HepG2 (cell line): ENCODE data around the gene YLPM1. TPM values are rescaled to one million over a fixed set of nuclear protein-coding genes. Genes with fewer than 3 reads are reported as not detected.

Source experiments
- ARHGAP35 ChIP-seq: sonication (generic); formaldehyde crosslinking; IDR thresholded peaks from 2 replicates; pipeline ENCODE4 v1.9.0; 2022; ENCODE audit warnings: mild to moderate bottlenecking, inconsistent platforms, moderate library complexity, missing genetic modification reagents, borderline replicate concordance
- BORCS8-MEF2B ChIP-seq: sonication (generic); formaldehyde crosslinking; IDR thresholded peaks from 2 replicates; pipeline ENCODE4 v1.8.0; 2022; ENCODE audit warnings: mild to moderate bottlenecking, missing genetic modification reagents
- GTF3A ChIP-seq: sonication (generic); formaldehyde crosslinking; conservative IDR thresholded peaks from 2 replicates; pipeline ENCODE4 v1.4.0; 2020; ENCODE audit warnings: mild to moderate bottlenecking, missing genetic modification reagents
- JARID2 ChIP-seq: sonication (generic); formaldehyde crosslinking; IDR thresholded peaks from 2 replicates; pipeline ENCODE4 v1.8.1; 2023; ENCODE audit warnings: missing genetic modification reagents, inconsistent platforms; ENCODE audit not compliant: insufficient replicate concordance
- LCORL ChIP-seq, 2 experiments: fragments of 450-650 bp in 1 of 2; sonication (generic) in 1 of 2; formaldehyde crosslinking in 1 of 2; IDR thresholded peaks; 2 replicates each; pipeline versions ENCODE4 v1.5.0 to v1.6.1; 2017 to 2020; ENCODE audit warnings: antibody characterized with exemption in 1 of 2, missing genetic modification reagents in 1 of 2
- MIXL1 ChIP-seq: IDR thresholded peaks from 2 replicates; pipeline ENCODE4 v1.6.1; 2016
- MTF2 ChIP-seq: sonication (generic); formaldehyde crosslinking; IDR thresholded peaks from 2 replicates; pipeline ENCODE4 v1.5.0; 2020; ENCODE audit warnings: missing genetic modification reagents, borderline replicate concordance
- NONO ChIP-seq, 2 experiments: fragments of 450-650 bp in 1 of 2; sonication (generic) in 1 of 2; formaldehyde crosslinking in 1 of 2; IDR thresholded peaks in 1 of 2; conservative IDR thresholded peaks in 1 of 2; 2 replicates each; pipeline versions ENCODE4 v1.6.1 to v1.8.0; 2017 to 2022; ENCODE audit warnings: mild to moderate bottlenecking in 1 of 2, missing genetic modification reagents in 1 of 2, moderate library complexity in 1 of 2
- REL ChIP-seq: sonication (generic); formaldehyde crosslinking; conservative IDR thresholded peaks from 2 replicates; pipeline ENCODE4 v1.8.0; 2022; ENCODE audit warnings: mild to moderate bottlenecking, missing genetic modification reagents, moderate library complexity
- RELA ChIP-seq: sonication (generic); formaldehyde crosslinking; IDR thresholded peaks from 2 replicates; pipeline ENCODE4 v1.4.0; 2020; ENCODE audit warnings: missing genetic modification reagents
- SP1 ChIP-seq, 2 experiments: fragments of 450-650 bp in 1 of 2; sonication (generic) in 1 of 2; formaldehyde crosslinking in 1 of 2; IDR thresholded peaks; 2 replicates each; pipeline versions ENCODE4 v1.4.0 to v1.6.1; 2016 to 2020; ENCODE audit warnings: missing genetic modification reagents in 1 of 2
- SP4 ChIP-seq: sonication (generic); formaldehyde crosslinking; IDR thresholded peaks from 2 replicates; pipeline ENCODE4 v1.8.1; 2023; ENCODE audit warnings: mild to moderate bottlenecking, missing genetic modification reagents
- WIZ ChIP-seq: sonication (generic); formaldehyde crosslinking; IDR thresholded peaks from 2 replicates; pipeline ENCODE4 v1.5.1; 2020; ENCODE audit warnings: mild to moderate bottlenecking, missing genetic modification reagents
- ZMAT3 ChIP-seq: sonication (generic); formaldehyde crosslinking; conservative IDR thresholded peaks from 2 replicates; pipeline ENCODE4 v1.7.0; 2021; ENCODE audit warnings: missing genetic modification reagents
- ZNF225 ChIP-seq: sonication (generic); formaldehyde crosslinking; IDR thresholded peaks from 2 replicates; pipeline ENCODE4 v1.4.0; 2020; ENCODE audit warnings: mild to moderate bottlenecking, missing genetic modification reagents
- ZNF333 ChIP-seq: sonication (generic); formaldehyde crosslinking; IDR thresholded peaks from 2 replicates; pipeline ENCODE4 v1.4.0; 2020; ENCODE audit warnings: mild to moderate bottlenecking, missing genetic modification reagents, borderline replicate concordance
- ZNF547 ChIP-seq: sonication (generic); formaldehyde crosslinking; IDR thresholded peaks from 2 replicates; pipeline ENCODE4 v1.5.1; 2020; ENCODE audit warnings: mild to moderate bottlenecking, missing genetic modification reagents
- ZNF746 ChIP-seq: sonication (generic); formaldehyde crosslinking; IDR thresholded peaks from 2 replicates; pipeline ENCODE4 v1.8.0; 2022; ENCODE audit warnings: mild to moderate bottlenecking, missing genetic modification reagents
- ZNF816 ChIP-seq: sonication (generic); formaldehyde crosslinking; IDR thresholded peaks from 2 replicates; pipeline ENCODE4 v1.8.0; 2022; ENCODE audit warnings: missing genetic modification reagents, mild to moderate bottlenecking, borderline replicate concordance
- ZSCAN20 ChIP-seq: sonication (generic); formaldehyde crosslinking; IDR thresholded peaks from 2 replicates; pipeline ENCODE4 v1.4.0; 2020; ENCODE audit warnings: missing genetic modification reagents, mild to moderate bottlenecking, borderline replicate concordance
- polyA plus RNA-seq, 8 experiments: library from polyadenylated mRNA; depleted of rRNA in 3 of 8; stranded (reverse) in 7 of 8; unstranded in 1 of 8; fragments of >200 nt; fragmentation: Illumina TruSeq in 4 of 8; extraction: Trizol in 4 of 8; gene quantifications; 2 replicates each; pipeline versions ENCODE4 v1.2.1 to v1.2.3, GENCODE V29; 2011 to 2016; ENCODE audit warnings: low read depth in 4 of 8, missing spikeins in 1 of 8, mixed read lengths in 1 of 8; ENCODE audit not compliant: insufficient read depth in 1 of 8
- total RNA-seq, 5 experiments: library from RNA; depleted of rRNA; stranded (reverse); fragments of >200 nt; fragmentation: Illumina TruSeq; extraction: Trizol; gene quantifications; 2 replicates each; pipeline ENCODE4 v1.2.3, GENCODE V29; 2016; ENCODE audit warnings: low read depth in 1 of 5
- TF ChIP-seq, protein P1 (sequence below), 2 experiments: sonication (generic) in 1 of 2; formaldehyde crosslinking in 1 of 2; IDR thresholded peaks; 2 replicates each; pipeline versions ENCODE4 v1.5.1 to v1.6.1; 2011 to 2020; ENCODE audit warnings: borderline replicate concordance in 1 of 2, low read depth in 1 of 2, low read length in 1 of 2, mild to moderate bottlenecking in 1 of 2, missing genetic modification reagents in 1 of 2, moderate library complexity in 1 of 2
- TF ChIP-seq, protein P2 (sequence below): sonication (generic); formaldehyde crosslinking; IDR thresholded peaks from 2 replicates; pipeline ENCODE4 v1.5.1; 2020; ENCODE audit warnings: missing genetic modification reagents, mild to moderate bottlenecking, borderline replicate concordance
- TF ChIP-seq, protein P3 (sequence below): sonication (generic); formaldehyde crosslinking; IDR thresholded peaks from 2 replicates; pipeline ENCODE4 v1.8.0; 2022; ENCODE audit warnings: missing genetic modification reagents, mild to moderate bottlenecking, borderline replicate concordance
- TF ChIP-seq, protein P4 (sequence below): sonication (generic); formaldehyde crosslinking; IDR thresholded peaks from 2 replicates; pipeline ENCODE4 v1.8.1; 2023; ENCODE audit warnings: mild to moderate bottlenecking, missing genetic modification reagents, borderline replicate concordance

YLPM1 gene
- total and polyA plus RNA-seq, 2 of the 13 experiments (the other 11 are each of a cell fraction or from before 2014, with no cell fraction given) = 6.7 to 21.9 TPM

DNA sequence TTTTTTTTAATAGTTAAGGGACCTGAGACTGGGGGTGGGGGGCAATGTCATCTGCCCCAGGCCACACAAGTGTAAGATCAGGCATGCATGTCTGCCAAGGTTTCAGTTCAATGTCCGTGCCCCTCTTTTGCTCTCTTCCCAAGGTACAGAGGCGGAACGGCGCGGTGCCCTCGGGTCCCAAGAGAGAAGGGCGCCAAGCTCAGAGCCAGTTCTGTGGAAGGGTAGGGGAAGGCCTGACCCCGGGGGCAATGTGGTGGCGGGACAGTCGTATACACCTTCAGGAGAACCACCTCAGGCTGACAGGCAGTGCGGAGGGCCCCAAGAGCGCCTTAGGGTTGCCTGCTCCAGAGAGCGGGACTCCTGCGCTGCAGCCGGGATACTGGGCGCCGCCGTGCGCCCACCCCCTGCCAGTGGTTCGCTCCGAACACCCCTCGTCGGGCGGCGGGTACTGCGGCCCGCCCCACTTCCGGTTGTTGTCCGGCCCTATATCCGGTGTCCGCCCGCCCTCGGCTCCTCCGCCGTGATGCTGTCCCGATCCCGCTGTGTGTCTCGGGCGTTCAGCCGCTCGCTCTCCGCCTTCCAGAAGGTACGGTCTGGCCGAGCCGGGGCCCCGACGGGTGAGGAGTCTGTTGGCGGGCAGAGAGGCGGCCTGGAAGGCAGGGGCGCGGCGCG lies 118.5 kb downstream of the YLPM1 start, which contains the start of gene DLST (continued):
- TF ChIP-seq, protein P1, sequence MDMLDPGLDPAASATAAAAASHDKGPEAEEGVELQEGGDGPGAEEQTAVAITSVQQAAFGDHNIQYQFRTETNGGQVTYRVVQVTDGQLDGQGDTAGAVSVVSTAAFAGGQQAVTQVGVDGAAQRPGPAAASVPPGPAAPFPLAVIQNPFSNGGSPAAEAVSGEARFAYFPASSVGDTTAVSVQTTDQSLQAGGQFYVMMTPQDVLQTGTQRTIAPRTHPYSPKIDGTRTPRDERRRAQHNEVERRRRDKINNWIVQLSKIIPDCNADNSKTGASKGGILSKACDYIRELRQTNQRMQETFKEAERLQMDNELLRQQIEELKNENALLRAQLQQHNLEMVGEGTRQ (IDR thresholded peaks at IDR 0.05; ENCODE audit: low read depth, low read length) = no peak
- TF ChIP-seq, protein P1 (CRISPR knock-in tag; IDR thresholded peaks at IDR 0.05; ENCODE audit: borderline replicate concordance) = no peak
- 0 out of 2 replicates have a peak, but pooled peaks have one; percentile 64 for TF ChIP-seq REL (CRISPR knock-in tag)
- TF ChIP-seq, protein P2, sequence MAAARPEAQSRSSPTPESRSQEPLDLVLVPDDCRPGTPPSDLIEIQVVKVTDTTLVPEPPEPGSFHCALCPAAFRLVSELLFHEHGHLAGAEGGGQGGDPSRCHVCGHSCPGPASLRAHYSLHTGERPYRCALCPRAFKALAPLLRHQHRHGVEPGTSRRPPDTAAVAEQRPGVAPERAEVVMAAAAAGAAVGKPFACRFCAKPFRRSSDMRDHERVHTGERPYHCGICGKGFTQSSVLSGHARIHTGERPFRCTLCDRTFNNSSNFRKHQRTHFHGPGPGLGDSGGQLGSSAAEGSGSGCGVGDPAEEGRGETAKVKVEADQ (CRISPR knock-in tag) = peak; percentile 32; the same call in 1 of the 2 replicates
- TF ChIP-seq SP4 (CRISPR knock-in tag) = peak; percentile 76; the same call in 1 of the 2 replicates
- TF ChIP-seq WIZ (CRISPR knock-in tag) = no peak
- TF ChIP-seq, protein P3, sequence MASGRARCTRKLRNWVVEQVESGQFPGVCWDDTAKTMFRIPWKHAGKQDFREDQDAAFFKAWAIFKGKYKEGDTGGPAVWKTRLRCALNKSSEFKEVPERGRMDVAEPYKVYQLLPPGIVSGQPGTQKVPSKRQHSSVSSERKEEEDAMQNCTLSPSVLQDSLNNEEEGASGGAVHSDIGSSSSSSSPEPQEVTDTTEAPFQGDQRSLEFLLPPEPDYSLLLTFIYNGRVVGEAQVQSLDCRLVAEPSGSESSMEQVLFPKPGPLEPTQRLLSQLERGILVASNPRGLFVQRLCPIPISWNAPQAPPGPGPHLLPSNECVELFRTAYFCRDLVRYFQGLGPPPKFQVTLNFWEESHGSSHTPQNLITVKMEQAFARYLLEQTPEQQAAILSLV (CRISPR knock-in tag) = peak; percentile 84; the same call in 1 of the 2 replicates
- peak; percentile 73; the same call in 1 of the 2 replicates for TF ChIP-seq MTF2 (CRISPR knock-in tag)
- TF ChIP-seq JARID2 = peak; percentile 43
- peak; percentile 50; the same call in 1 of the 2 replicates for TF ChIP-seq ZNF547 (CRISPR knock-in tag)
- no peak for TF ChIP-seq LCORL (IDR thresholded peaks at IDR 0.05)
- peak; percentile 69; the same call in 1 of the 2 replicates for TF ChIP-seq LCORL (CRISPR knock-in tag; IDR thresholded peaks at IDR 0.05)
- peak; percentile 78; the same call in 1 of the 2 replicates for TF ChIP-seq BORCS8-MEF2B (CRISPR knock-in tag)
- TF ChIP-seq GTF3A = no peak
- TF ChIP-seq ZNF225 (CRISPR knock-in tag) = peak; percentile 28; the same call in 1 of the 2 replicates
- no peak for TF ChIP-seq SP1 (IDR thresholded peaks at IDR 0.05)
- TF ChIP-seq SP1 (CRISPR knock-in tag; IDR thresholded peaks at IDR 0.05) = peak; percentile 56
- peak; percentile 88 for TF ChIP-seq ZNF746 (CRISPR knock-in tag)
- TF ChIP-seq ZNF816 (CRISPR knock-in tag) = no peak
- TF ChIP-seq NONO (IDR thresholded peaks at IDR 0.05) = no peak
- TF ChIP-seq NONO (CRISPR knock-in tag; conservative IDR thresholded peaks at IDR 0.05) = peak; percentile 89
- TF ChIP-seq MIXL1 (CRISPR knock-in tag) = 0 out of 2 replicates have a peak, but pooled peaks have one; percentile 31
- 0 out of 2 replicates have a peak, but pooled peaks have one; percentile 41 for TF ChIP-seq RELA
- TF ChIP-seq ARHGAP35 = 0 out of 2 replicates have a peak, but pooled peaks have one; percentile 36
- TF ChIP-seq ZNF333 = 0 out of 2 replicates have a peak, but pooled peaks have one; percentile 59
- peak; percentile 71 for TF ChIP-seq ZMAT3 (CRISPR knock-in tag)
- no peak for TF ChIP-seq ZSCAN20 (CRISPR knock-in tag)
- TF ChIP-seq, protein P4, sequence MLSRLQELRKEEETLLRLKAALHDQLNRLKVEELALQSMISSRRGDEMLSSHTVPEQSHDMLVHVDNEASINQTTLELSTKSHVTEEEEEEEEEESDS (CRISPR knock-in tag) = 0 out of 2 replicates have a peak, but pooled peaks have one; percentile 27
